ENCODE results near the gene FNIP1. TPM values are rescaled to one million over a fixed set of nuclear protein-coding genes. Genes with fewer than 3 reads are reported as not detected.

FNIP1 gene
- total and polyA plus RNA-seq, 2 experiments from 2014 or later, result 10.3 to 25.8 TPM

DNA sequence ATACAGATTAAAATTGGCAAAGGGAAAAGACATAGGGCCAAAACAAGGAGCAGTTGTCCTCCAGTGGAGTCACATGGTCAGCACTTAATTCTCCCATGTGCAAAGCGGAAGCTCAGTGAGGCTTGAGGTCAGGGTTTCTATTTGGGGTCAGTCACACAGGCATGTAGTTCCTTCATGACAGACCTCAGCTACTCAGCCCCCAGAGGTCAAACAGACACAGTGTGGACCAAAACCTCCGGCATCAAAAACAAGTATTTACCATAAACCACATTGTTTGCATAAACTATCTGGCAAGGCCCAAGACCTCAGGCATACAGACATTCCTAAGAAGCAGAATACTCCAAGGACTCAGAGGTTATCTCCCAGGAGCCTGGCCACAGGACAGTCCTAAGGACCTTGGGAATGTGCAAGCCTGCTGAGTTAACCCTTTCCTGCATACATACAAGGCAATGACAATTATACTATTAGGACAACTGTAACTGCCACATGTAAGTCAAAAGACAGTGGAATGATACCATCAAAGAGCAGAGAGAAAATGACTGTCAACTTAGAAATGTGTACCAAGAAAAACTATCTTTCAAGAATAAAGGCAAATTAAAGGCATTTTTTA is 28.7 kb upstream of the FNIP1 start:
- Histone ChIP-seq H3K79me2 (ENCODE audit: insufficient read depth) (no peaks in the 10 kb centered on the region), H3K4me1 (ENCODE audit: insufficient read depth) (no peaks in the 10 kb centered on the region), H2AFZ (no peak overlapping the region), H3F3A (ENCODE audit: insufficient read depth) (no peaks in the 10 kb centered on the region), H3K9me2 (ENCODE audit: insufficient read depth) (no peaks in the 10 kb centered on the region), H3K4me2 (ENCODE audit: unreplicated experiment) (no peak overlapping the region), H3K27ac (no peak overlapping the region), H3K27me3 (replicated peaks; ENCODE audit: insufficient read depth) (no peaks in the 10 kb centered on the region), H3K9me3 (ENCODE audit: low read depth) (no peaks in the 10 kb centered on the region), H3K9ac (no peak overlapping the region), H4K20me1 (ENCODE audit: insufficient read depth) (no peaks in the 10 kb centered on the region), H3K36me3 (ENCODE audit: low read depth) (no peaks in the 10 kb centered on the region), H3K4me3 (no peak overlapping the region)
- in situ Hi-C loops (cut with MboI), result no loop called here
- 50 to 52% methylated on average over 2 of the region's 2 CpGs for WGBS, 2 experiments (ENCODE audit: low coverage in 1 of 2, low lambda C conversion rate in 2 of 2, missing lambda C conversion rate in 2 of 2)
- no peak for DNase-seq
- TF ChIP-seq EZH2 (IDR thresholded peaks at IDR 0.05; ENCODE audit: insufficient read depth, poor library complexity, severe bottlenecking) (no peak), EZH2phosphoT487 (IDR thresholded peaks at IDR 0.05; ENCODE audit: insufficient read depth, low read depth) (no peak)

DNA sequence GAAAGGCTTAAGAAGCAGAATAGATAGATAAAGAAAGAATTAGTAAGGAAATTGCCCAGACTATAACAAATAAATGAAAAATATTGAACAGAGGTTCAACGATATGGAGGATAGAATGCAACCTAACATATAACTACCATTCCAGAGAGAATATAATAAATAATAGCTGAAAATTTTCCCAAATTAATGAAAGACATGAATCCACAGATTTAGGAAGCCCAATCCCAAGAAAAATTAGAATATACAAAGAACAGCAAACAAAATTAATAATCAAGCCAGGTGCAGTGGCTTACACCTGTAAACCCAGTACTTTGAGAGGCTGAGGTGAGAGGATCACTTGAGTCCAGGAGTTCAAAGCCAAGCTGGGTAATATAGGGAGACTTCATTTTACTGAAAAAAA is 27.8 kb upstream of the FNIP1 start:
- H3K4me3 ChIP-seq, result no peak overlapping the region
- H3K9ac ChIP-seq, result no peak overlapping the region
- in situ Hi-C loops (cut with MboI), result no loop called here
- no peaks in the 10 kb centered on the region for H3K4me1 ChIP-seq (ENCODE audit: insufficient read depth)
- H2AFZ ChIP-seq, result no peak overlapping the region
- WGBS, 2 experiments (ENCODE audit: low coverage in 1 of 2, low lambda C conversion rate in 2 of 2, missing lambda C conversion rate in 2 of 2), result 58 to 72% methylated on average over 1 of the region's 1 CpG
- no peak overlapping the region for H3K27ac ChIP-seq
- H3K9me2 ChIP-seq (ENCODE audit: insufficient read depth), result no peaks in the 10 kb centered on the region
- no peaks in the 10 kb centered on the region for H3K27me3 ChIP-seq (replicated peaks; ENCODE audit: insufficient read depth)
- H4K20me1 ChIP-seq (ENCODE audit: insufficient read depth), result no peaks in the 10 kb centered on the region
- H3K4me2 ChIP-seq (ENCODE audit: unreplicated experiment), result no peak overlapping the region
- TF ChIP-seq EZH2 (IDR thresholded peaks at IDR 0.05; ENCODE audit: insufficient read depth, poor library complexity, severe bottlenecking) (no peak), EZH2phosphoT487 (IDR thresholded peaks at IDR 0.05; ENCODE audit: insufficient read depth, low read depth) (no peak)
- no peak for DNase-seq
- H3K9me3 ChIP-seq (ENCODE audit: low read depth), result no peaks in the 10 kb centered on the region
- H3K79me2 ChIP-seq (ENCODE audit: insufficient read depth), result no peaks in the 10 kb centered on the region
- no peaks in the 10 kb centered on the region for H3F3A ChIP-seq (ENCODE audit: insufficient read depth)
- no peaks in the 10 kb centered on the region for H3K36me3 ChIP-seq (ENCODE audit: low read depth)

DNA sequence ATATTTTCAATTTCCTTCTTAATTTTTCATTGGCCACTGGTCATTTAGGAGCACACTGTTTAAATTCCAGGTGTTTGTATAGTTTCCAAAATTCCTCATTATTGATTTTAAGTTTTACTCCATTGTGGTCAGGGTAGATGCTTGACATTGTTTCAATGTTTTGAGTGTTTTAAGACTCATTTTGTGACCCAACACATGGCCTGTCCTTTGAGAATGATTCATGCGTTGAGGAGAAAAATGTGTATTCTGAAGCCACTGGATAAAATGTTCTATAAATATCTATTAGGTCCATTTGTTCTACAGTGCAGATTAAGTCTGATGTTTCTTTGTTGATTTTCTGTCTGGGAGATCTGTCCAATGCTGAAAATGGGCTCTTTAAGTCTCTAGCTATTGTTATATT is 24.4 kb upstream of the FNIP1 start:
- H3K4me2 ChIP-seq (ENCODE audit: unreplicated experiment), result no peak overlapping the region
- no peaks in the 10 kb centered on the region for H4K20me1 ChIP-seq (ENCODE audit: insufficient read depth)
- H3K4me3 ChIP-seq, result no peak overlapping the region
- 45 to 52% methylated on average over 1 of the region's 1 CpG for WGBS, 2 experiments (ENCODE audit: low coverage in 1 of 2, low lambda C conversion rate in 2 of 2, missing lambda C conversion rate in 2 of 2)
- H3K9ac ChIP-seq, result no peak overlapping the region
- no peaks in the 10 kb centered on the region for H3F3A ChIP-seq (ENCODE audit: insufficient read depth)
- in situ Hi-C loops (cut with MboI), result no loop called here
- no peak overlapping the region for H2AFZ ChIP-seq
- no peaks in the 10 kb centered on the region for H3K36me3 ChIP-seq (ENCODE audit: low read depth)
- peak; percentile 4 for DNase-seq
- H3K9me3 ChIP-seq (ENCODE audit: low read depth), result no peaks in the 10 kb centered on the region
- TF ChIP-seq EZH2phosphoT487 (IDR thresholded peaks at IDR 0.05; ENCODE audit: insufficient read depth, low read depth) (no peak), EZH2 (IDR thresholded peaks at IDR 0.05; ENCODE audit: insufficient read depth, poor library complexity, severe bottlenecking) (no peak)
- H3K79me2 ChIP-seq (ENCODE audit: insufficient read depth), result no peaks in the 10 kb centered on the region
- no peak overlapping the region for H3K27ac ChIP-seq
- H3K4me1 ChIP-seq (ENCODE audit: insufficient read depth), result no peaks in the 10 kb centered on the region
- H3K9me2 ChIP-seq (ENCODE audit: insufficient read depth), result no peaks in the 10 kb centered on the region
- H3K27me3 ChIP-seq (replicated peaks; ENCODE audit: insufficient read depth), result no peaks in the 10 kb centered on the region

DNA sequence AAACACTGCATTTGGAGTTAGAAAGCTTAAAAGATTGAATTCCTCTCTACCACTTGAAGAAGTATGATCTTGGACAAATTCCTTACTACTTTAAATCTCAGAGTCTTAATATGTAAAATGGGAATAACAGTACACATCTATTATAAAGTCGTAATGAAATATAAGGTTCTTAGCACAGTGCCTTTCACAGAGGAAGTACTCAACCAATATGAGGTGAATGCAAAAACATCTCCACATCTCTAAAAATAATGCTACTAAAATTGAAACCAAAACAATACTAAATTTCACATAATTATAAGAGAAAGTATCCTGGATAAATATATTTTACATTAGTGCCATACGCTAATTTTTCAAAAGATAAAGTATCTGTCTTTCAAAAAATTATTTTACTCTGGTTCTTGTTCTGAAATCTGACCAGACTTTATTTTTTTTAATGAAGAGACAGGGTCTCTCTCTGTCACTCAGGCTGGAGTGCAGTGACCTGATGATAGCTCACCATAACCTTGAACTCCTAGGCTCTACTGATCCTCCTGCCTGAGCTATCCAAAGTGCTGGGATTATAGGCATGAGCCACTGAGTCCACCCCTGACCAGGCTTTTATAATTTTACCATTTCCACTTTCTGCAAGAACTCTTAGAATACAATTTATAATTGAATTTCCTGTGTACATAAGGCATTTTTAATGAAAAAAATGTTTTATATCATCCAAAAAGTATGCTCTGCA is 21.3 kb upstream of the FNIP1 start:
- no peaks in the 10 kb centered on the region for H3K9me2 ChIP-seq (ENCODE audit: insufficient read depth)
- H3K27me3 ChIP-seq (replicated peaks; ENCODE audit: insufficient read depth), result no peaks in the 10 kb centered on the region
- 87 to 96% methylated on average over 2 of the region's 2 CpGs for WGBS, 2 experiments (ENCODE audit: low coverage in 1 of 2, low lambda C conversion rate in 2 of 2, missing lambda C conversion rate in 2 of 2)
- H4K20me1 ChIP-seq (ENCODE audit: insufficient read depth), result no peaks in the 10 kb centered on the region
- H3F3A ChIP-seq (ENCODE audit: insufficient read depth), result no peaks in the 10 kb centered on the region
- no peak overlapping the region for H3K4me3 ChIP-seq
- no peaks in the 10 kb centered on the region for H3K9me3 ChIP-seq (ENCODE audit: low read depth)
- H3K27ac ChIP-seq, result no peak overlapping the region
- H3K9ac ChIP-seq, result no peak overlapping the region
- in situ Hi-C loops (cut with MboI), result no loop called here
- no peaks in the 10 kb centered on the region for H3K79me2 ChIP-seq (ENCODE audit: insufficient read depth)
- no peak for DNase-seq
- H2AFZ ChIP-seq, result no peak overlapping the region
- no peaks in the 10 kb centered on the region for H3K36me3 ChIP-seq (ENCODE audit: low read depth)
- no peak overlapping the region for H3K4me2 ChIP-seq (ENCODE audit: unreplicated experiment)
- no peaks in the 10 kb centered on the region for H3K4me1 ChIP-seq (ENCODE audit: insufficient read depth)
- TF ChIP-seq EZH2phosphoT487 (IDR thresholded peaks at IDR 0.05; ENCODE audit: insufficient read depth, low read depth) (no peak), EZH2 (IDR thresholded peaks at IDR 0.05; ENCODE audit: insufficient read depth, poor library complexity, severe bottlenecking) (no peak)

Data from GM23248 (cell line).